HFFc6 (cell line): Measurements from ENCODE around the gene FAM53A. TPM values are rescaled to one million over a fixed set of nuclear protein-coding genes. Genes with fewer than 3 reads are reported as not detected.

Experiments used
- DNase-seq: peaks from one replicate; pipeline ENCODE4 v3.0.0-alpha.2; 2018
- H3K27ac Mint-ChIP-seq: 2 replicates; pipeline ENCODE4 v1.8.0; 2020; ENCODE audit warnings: mild to moderate bottlenecking, mixed read lengths
- H3K27me3 Mint-ChIP-seq: 2 replicates; pipeline ENCODE4 v1.8.0; 2021; ENCODE audit warnings: mild to moderate bottlenecking, moderate library complexity, mixed read lengths; ENCODE audit not compliant: insufficient read depth
- H3K36me3 Mint-ChIP-seq: 2 replicates; pipeline ENCODE4 v1.8.0; 2021; ENCODE audit warnings: low read depth, mixed read lengths
- H3K4me1 Mint-ChIP-seq: 2 replicates; pipeline ENCODE4 v1.8.0; 2020; ENCODE audit warnings: low read depth, mixed read lengths
- H3K4me3 Mint-ChIP-seq: 2 replicates; pipeline ENCODE4 v1.8.0; 2020; ENCODE audit warnings: mild to moderate bottlenecking, moderate library complexity, mixed read lengths
- H3K9me3 Mint-ChIP-seq: 2 replicates; pipeline ENCODE4 v1.8.0; 2020; ENCODE audit warnings: mild to moderate bottlenecking, mixed read lengths
- CTCF ChIP-seq: fragments of 200-600 bp; sonication (generic); IDR thresholded peaks from 2 replicates; pipeline ENCODE4 v1.5.0; 2021; ENCODE audit warnings: antibody characterized with exemption, mild to moderate bottlenecking
- total RNA-seq, 6 experiments: library from RNA; stranded (reverse); fragmentation: NEBNext Ultra II Directional; extraction: Animal tissue kit (Norgen Biotek cat#: 25700); gene quantifications; 2 replicates in 1 of 6; 3 replicates in 5 of 6; pipeline ENCODE4 v1.2.3, GENCODE V29; 2021

The FAM53A gene
- total RNA-seq, 6 experiments from 2014 or later, result 2.3 to 3.2 (median 2.7) TPM

- TF ChIP-seq CTCF, result no peak
Measured at GRCh38 chr4:1685235-1686150, 1.4 kb upstream of the FAM53A start.

GRCh38 chr4:1684506-1685234 is 557 bp upstream of the FAM53A start:
- Mint-ChIP-seq H3K4me1 (peaks cover 13% of the 10 kb centered on the region), H3K4me3 (peak overlapping the region; percentile 53; the same call in 1 of the 2 replicates), H3K36me3 (no peaks in the 10 kb centered on the region), H3K9me3 (no peaks in the 10 kb centered on the region), H3K27ac (no peak overlapping the region), H3K27me3 (peaks cover 7% of the 10 kb centered on the region)
- no peak for TF ChIP-seq CTCF
- no peak for DNase-seq

More at GRCh38 chr4:1685235-1686150, 1.4 kb upstream of the FAM53A start:
- Mint-ChIP-seq H3K27ac (no peak overlapping the region), H3K9me3 (no peaks in the 10 kb centered on the region), H3K4me1 (peaks cover 13% of the 10 kb centered on the region), H3K36me3 (peaks cover 3% of the 10 kb centered on the region), H3K4me3 (no peak overlapping the region), H3K27me3 (peaks cover 7% of the 10 kb centered on the region)
- DNase-seq, result no peak

- Mint-ChIP-seq H3K4me1 (peaks cover 13% of the 10 kb centered on the region), H3K9me3 (no peaks in the 10 kb centered on the region), H3K27ac (peak overlapping the region; percentile 98), H3K4me3 (peak overlapping the region; percentile 94), H3K36me3 (no peaks in the 10 kb centered on the region), H3K27me3 (peaks cover 5% of the 10 kb centered on the region)
- peak; percentile 86 for DNase-seq
- no peak for TF ChIP-seq CTCF
Measured at GRCh38 chr4:1683261-1683735, 815 bp downstream of the FAM53A start.

- peaks cover 5% of the 10 kb centered on the region for H3K27me3 Mint-ChIP-seq
- no peaks in the 10 kb centered on the region for H3K36me3 Mint-ChIP-seq
- TF ChIP-seq CTCF, result no peak
- H3K27ac Mint-ChIP-seq, result peak overlapping the region; percentile 98
- H3K9me3 Mint-ChIP-seq, result no peaks in the 10 kb centered on the region
- H3K4me1 Mint-ChIP-seq, result peaks cover 13% of the 10 kb centered on the region
- peak overlapping the region; percentile 94 for H3K4me3 Mint-ChIP-seq
- no peak for DNase-seq
Measured at GRCh38 chr4:1682860-1683259, 1.3 kb downstream of the FAM53A start.

GRCh38 chr4:1678244-1678643 is 5.9 kb downstream of the FAM53A start:
- no peak overlapping the region for H3K27ac Mint-ChIP-seq
- TF ChIP-seq CTCF, result no peak
- no peaks in the 10 kb centered on the region for H3K9me3 Mint-ChIP-seq
- no peak overlapping the region for H3K4me3 Mint-ChIP-seq
- peaks cover 10% of the 10 kb centered on the region for H3K4me1 Mint-ChIP-seq
- H3K36me3 Mint-ChIP-seq, result no peaks in the 10 kb centered on the region
- peaks cover 3% of the 10 kb centered on the region for H3K27me3 Mint-ChIP-seq
- no peak for DNase-seq
